Heart right ventricle (tissue), 16 donors: ENCODE results near the gene AKAP6. TPM values are rescaled to one million over a fixed set of nuclear protein-coding genes. Genes with fewer than 3 reads are reported as not detected.

Experiments
- ATAC-seq, 8 donors: fragments of 200-7000 bp; cut with Tn5 transposase; one replicate each; pipeline ENCODE4 v1.9.1; 2020; ENCODE audit warnings: mild to moderate bottlenecking in 8 of 8, moderate library complexity in 8 of 8, moderate number of reproducible peaks in 1 of 8
- DNase-seq, 2 donors: peaks; one replicate each; pipeline ENCODE4 v3.0.0-alpha.2; 2020
- H3K27ac ChIP-seq, 10 donors: fragments of 200-600 bp; sonication (generic) in 2 of 10; one replicate each; pipeline versions ENCODE4 v1.5.0 to v1.8.0; 2020 to 2022; ENCODE audit warnings: mild to moderate bottlenecking in 3 of 10
- H3K27me3 ChIP-seq, 7 donors: fragments of 200-600 bp; one replicate each; pipeline ENCODE4 v1.8.0; 2021 to 2022; ENCODE audit warnings: mild to moderate bottlenecking in 2 of 7
- H3K36me3 ChIP-seq, 9 donors: fragments of 200-600 bp; sonication (generic) in 1 of 9; one replicate each; pipeline versions ENCODE4 v1.5.0 to v1.8.0; 2020 to 2022; ENCODE audit warnings: mild to moderate bottlenecking in 2 of 9
- H3K4me1 ChIP-seq, 9 donors: fragments of 200-600 bp; sonication (generic) in 1 of 9; one replicate each; pipeline versions ENCODE4 v1.5.0 to v1.8.0; 2020 to 2022; ENCODE audit warnings: mild to moderate bottlenecking in 4 of 9
- H3K4me3 ChIP-seq, 10 donors: fragments of 200-600 bp; sonication (generic) in 2 of 10; one replicate each; pipeline versions ENCODE4 v1.5.0 to v1.8.0; 2020 to 2022; ENCODE audit warnings: mild to moderate bottlenecking in 7 of 10, moderate library complexity in 2 of 10
- H3K9me3 ChIP-seq, 11 donors: fragments of 200-600 bp in 10 of 11; sonication (generic) in 2 of 11; one replicate each; pipeline versions ENCODE4 v1.5.0 to v1.8.0; 2013 to 2022; ENCODE audit warnings: mild to moderate bottlenecking in 2 of 11, control low read depth in 1 of 11, moderate library complexity in 1 of 11
- CTCF ChIP-seq, 9 donors: fragments of 200-600 bp; sonication (generic) in 2 of 9; IDR thresholded peaks; one replicate each; pipeline versions ENCODE4 v1.5.0 to v1.8.0; 2021 to 2022; ENCODE audit warnings: antibody characterized with exemption in 9 of 9, mild to moderate bottlenecking in 5 of 9, moderate library complexity in 1 of 9
- WGBS, 2 donors: extraction: QIAGEN DNeasy Blood & Tissue Kit; methylation state at CpG; one replicate each; pipeline ENCODE4 v1.1.7; 2013; ENCODE audit warnings: inconsistent platforms in 1 of 2; 5-methylcytosine and 5-hydroxymethylcytosine counted together
- intact Hi-C, 10 donors: fragments of 100-400 bp; cut with DNase I; formaldehyde crosslinking; loops; one replicate each; pipeline versions ENCODE4 v1.11.1 to v1.14.2; 2022
- polyA plus RNA-seq, 2 donors: library from polyadenylated mRNA; stranded (reverse); fragments of 200-250 nt; gene quantifications; one replicate each; pipeline ENCODE4 v1.2.3, GENCODE V29; 2013
- total RNA-seq, 10 donors: library from RNA; stranded (reverse); fragmentation: NEBNext Ultra II Directional in 3 of 10; extraction: Animal tissue kit (Norgen Biotek cat#: 25700) in 3 of 10; gene quantifications; one replicate each; pipeline versions ENCODE4 v1.2.1 to v1.2.4, GENCODE V29; 2021 to 2023
- donor health status: Arrhythmogenic right ventricular cardiomyopathy.
- donor health status: ischemic (EF 13 %, LVEDD 7.1; RV severe dilation, severe dysfunction).
- donor health status: healthy with polysubstance abuse.
- donor health status: DM: no; HTN: yes; CAD: no.
- donor health status: DM: no; HTN: no; CAD: no.
- donor health status: ischemic (EF 25% LVEDD 6.9; RV normal size, moderate dysfunction).
- donor health status: ischemic (EF 25% LVEDD 5.7; RV mildly dilated, moderate dysfunction).
- donor health status: healthy.
- donor health status: DM: yes; HTN: yes; CAD: no.
- donor health status: Ischemic cardiomyopathy.
- donor health status: ischemic (EF 35%, LVEDD 5.7; RV mildly dilated, moderate dysfunction).
- donor health status: nonischemic (EF 11% LVEDD 7.7; RV severe dilation, severe dysfunction).
- donor health status: DM: yes; HTN: yes; CAD: no.
- donor health status: PGD.
- donor health status: ischemic (EF 29% LVEDD 5.4; RV normal size, mild dysfunction).
- donor health status: nonischemic (EF 23%, LVEDD 6.1; RV moderate dilation, normal function).

Gene AKAP6
- total and polyA plus RNA-seq, 12 donors = 13.5 to 332 (median 229) TPM

- H3K4me1 ChIP-seq = peaks cover 0 to 69% (median 12%) of the 10 kb centered on the region in 9 donors
- WGBS, 2 donors = 41 to 63% methylated on average over 2 of the region's 2 CpGs
- no peaks in the 10 kb centered on the region for H3K27me3 ChIP-seq
- no peaks in the 10 kb centered on the region for H3K9me3 ChIP-seq
- ATAC-seq = peak in 7 of 8 donors; percentile 49 to 94 (median 88)
- peak overlapping the region in 7 of 10 donors; percentile 3 to 68 (median 25) for H3K27ac ChIP-seq
- intact Hi-C loops = no loop called here
- TF ChIP-seq CTCF (IDR thresholded peaks at IDR 0.05) = no peak
- peaks cover 0 to 8% (median 0%) of the 10 kb centered on the region in 9 donors for H3K36me3 ChIP-seq
- DNase-seq = no peak
- H3K4me3 ChIP-seq = no peak overlapping the region
These were observed 207.1 kb downstream of the AKAP6 start for GRCh38 chr14:32536175-32536574.

- Histone ChIP-seq H3K4me1 (peaks cover 0 to 66% (median 12%) of the 10 kb centered on the region in 9 donors), H3K9me3 (no peaks in the 10 kb centered on the region), H3K36me3 (peaks cover 0 to 8% (median 0%) of the 10 kb centered on the region in 9 donors), H3K27me3 (no peaks in the 10 kb centered on the region), H3K4me3 (no peak overlapping the region), H3K27ac (peak overlapping the region in 3 of 10 donors; percentile 3 to 50 (median 27))
- WGBS, 2 donors = 73 to 87% methylated on average over 4 of the region's 4 CpGs
- no peak for TF ChIP-seq CTCF (IDR thresholded peaks at IDR 0.05)
- ATAC-seq = no peak
- intact Hi-C loops = no loop called here
- no peak for DNase-seq
These were observed 208.1 kb downstream of the AKAP6 start for GRCh38 chr14:32537166-32537565.

- DNase-seq (peak in 1 of 2 donors; percentile 23), ATAC-seq (peak in 5 of 8 donors; percentile 58 to 79 (median 72))
- Histone ChIP-seq H3K4me1 (peaks cover 4 to 73% (median 24%) of the 10 kb centered on the region in 9 donors), H3K4me3 (no peak overlapping the region), H3K27me3 (no peaks in the 10 kb centered on the region), H3K9me3 (no peaks in the 10 kb centered on the region), H3K27ac (peak overlapping the region in 2 of 10 donors; percentile 5 to 29), H3K36me3 (peaks cover 0 to 21% (median 0%) of the 10 kb centered on the region in 9 donors)
- WGBS, 2 donors = 30 to 36% methylated on average over 3 of the region's 3 CpGs
- intact Hi-C loops = no loop called here
- no peak for TF ChIP-seq CTCF (IDR thresholded peaks at IDR 0.05)
These were observed 213.4 kb downstream of the AKAP6 start for GRCh38 chr14:32542507-32542906.

- H3K36me3 ChIP-seq = peaks cover 0 to 25% (median 0%) of the 10 kb centered on the region in 9 donors
- no peak overlapping the region for H3K4me3 ChIP-seq
- no peak overlapping the region for H3K27ac ChIP-seq
- DNase-seq (no peak), ATAC-seq (no peak)
- 55 to 71% methylated on average over 4 of the region's 4 CpGs for WGBS, 2 donors
- no peaks in the 10 kb centered on the region for H3K27me3 ChIP-seq
- H3K9me3 ChIP-seq = no peaks in the 10 kb centered on the region
- TF ChIP-seq CTCF (IDR thresholded peaks at IDR 0.05) = no peak
- intact Hi-C loops = no loop called here
- H3K4me1 ChIP-seq = peaks cover 4 to 72% (median 24%) of the 10 kb centered on the region in 9 donors
These were observed 216.0 kb downstream of the AKAP6 start for GRCh38 chr14:32545095-32545494.
